HL-60 (cell line): Measurements from ENCODE around the gene NFATC1.

Experiments used
- CTCF ChIP-seq: IDR thresholded peaks from one replicate; pipeline ENCODE4 v1.5.1; 2011; ENCODE audit warnings: low read length, control low read depth, inconsistent platforms; ENCODE audit not compliant: insufficient read depth
- GABPA ChIP-seq: IDR thresholded peaks from 2 replicates; pipeline ENCODE4 v1.6.1; 2012; ENCODE audit warnings: low read depth
- POLR2AphosphoS5 ChIP-seq: IDR thresholded peaks from 2 replicates; pipeline ENCODE4 v1.6.1; 2012; ENCODE audit warnings: low read depth
- REST ChIP-seq: IDR thresholded peaks from 2 replicates; pipeline ENCODE4 v1.6.1; 2012; ENCODE audit warnings: low read depth; ENCODE audit not compliant: insufficient replicate concordance

- TF ChIP-seq CTCF: no peak
- no peak for TF ChIP-seq REST
- no peak for TF ChIP-seq POLR2AphosphoS5
- no peak for TF ChIP-seq GABPA
Observed at GRCh38 chr18:79365701-79366100, 30.0 kb upstream of the NFATC1 start.
